Stimulated activated CD4-positive, alpha-beta T cell treated with anti-CD3 and anti-CD28 coated beads, Interleukin-15, amount 100 ng/mL, for 48 hours (primary cell): ENCODE data around the gene GET4.
"Not testable (repeated sequence)": the region's sequence is repeated elsewhere in the genome, so short reads cannot be mapped to it uniquely, and the experiment has no call there.

Experiments
- DNase-seq, 2 donors: peaks; one replicate each; pipeline ENCODE4 v3.0.0-alpha.2; 2020; ENCODE audit warnings: low read depth in 2 of 2

The GET4 gene

GRCh38 chr7:869348-869747 is 7.0 kb upstream of the GET4 start:
- DNase-seq: no peak

- no peak for DNase-seq
Measured at GRCh38 chr7:871900-872537, 4.3 kb upstream of the GET4 start.

- DNase-seq: not testable (repeated sequence)
Measured at GRCh38 chr7:872685-873084, 3.7 kb upstream of the GET4 start.

GRCh38 chr7:873367-874002 is 2.9 kb upstream of the GET4 start:
- peak; percentile 47 to 72 for DNase-seq

- no peak for DNase-seq
Measured at GRCh38 chr7:874031-874749, 2.2 kb upstream of the GET4 start.

- no peak for DNase-seq
Measured at GRCh38 chr7:875051-875450, 1.3 kb upstream of the GET4 start.

- DNase-seq: no peak
Measured at GRCh38 chr7:875476-876076, 778 bp upstream of the GET4 start.

GRCh38 chr7:876972-877311 is 588 bp downstream of the GET4 start:
- DNase-seq: no peak

GRCh38 chr7:877312-878232 is 1.2 kb downstream of the GET4 start:
- DNase-seq: no peak

- no peak for DNase-seq
Measured at GRCh38 chr7:879093-879492, 2.7 kb downstream of the GET4 start.

GRCh38 chr7:879706-880105 is 3.4 kb downstream of the GET4 start:
- no peak for DNase-seq

GRCh38 chr7:880450-880849 is 4.1 kb downstream of the GET4 start:
- DNase-seq: no peak

GRCh38 chr7:881441-882234 is 5.3 kb downstream of the GET4 start:
- DNase-seq: no peak

GRCh38 chr7:882336-883035 is 6.1 kb downstream of the GET4 start:
- no peak for DNase-seq

GRCh38 chr7:883055-884021 is 7.0 kb downstream of the GET4 start:
- DNase-seq: no peak

GRCh38 chr7:884191-885003 is 8.0 kb downstream of the GET4 start:
- no peak for DNase-seq

- no peak for DNase-seq
Measured at GRCh38 chr7:885261-885892, 9.0 kb downstream of the GET4 start.
